PC-9 (cell line): ENCODE data around the gene TMEM187. TPM values are rescaled to one million over a fixed set of nuclear protein-coding genes. Genes with fewer than 3 reads are reported as not detected.

Experiments
- BruUV-seq: library from RNA; stranded (reverse); fragments of 400-500 nt; replicated peaks from 2 replicates; lab custom pipeline; 2021; lab: Mats Ljungman, UMichigan
- CTCF ChIA-PET: fragments of 300-600 bp; sonication (Branson Sonifier 250); formaldehyde crosslinking; loops from one replicate; lab custom pipeline; 2022; ENCODE audit warnings: antibody characterized with exemption; lab: Charles Lee
- POLR2A ChIA-PET: fragments of 300-600 bp; sonication (Branson Sonifier 250); formaldehyde crosslinking; loops from one replicate; lab custom pipeline; 2022; ENCODE audit warnings: antibody characterized with exemption; ENCODE audit not compliant: unreplicated experiment; lab: Charles Lee
- DNase-seq, 2 experiments: peaks; one replicate each; pipeline versions ENCODE4 v3.0.0 to v3.0.0-alpha.2; 2015 to 2022; ENCODE audit warnings: mixed read lengths in 1 of 2
- H2AFZ ChIP-seq: fragments of 200-600 bp; sonication (generic); 2 replicates; pipeline ENCODE4 v1.8.1; 2017; ENCODE audit warnings: antibody characterized with exemption
- H3F3A ChIP-seq: fragments of 200-600 bp; sonication (generic); 2 replicates; pipeline ENCODE4 v1.8.1; 2017; ENCODE audit warnings: antibody characterized with exemption, mild to moderate bottlenecking, low read depth; ENCODE audit not compliant: insufficient read depth
- H3K27ac ChIP-seq: fragments of 200-600 bp; sonication (generic); 2 replicates; pipeline ENCODE4 v1.6.1; 2016; ENCODE audit warnings: mixed run types
- H3K27me3 ChIP-seq: fragments of 200-600 bp; sonication (generic); 2 replicates; pipeline ENCODE4 v1.6.1; 2016; ENCODE audit warnings: low read depth, mixed run types; ENCODE audit not compliant: insufficient read depth
- H3K36me3 ChIP-seq: fragments of 200-600 bp; sonication (generic); 2 replicates; pipeline ENCODE4 v1.6.1; 2016; ENCODE audit warnings: low read depth, mixed run types
- H3K4me1 ChIP-seq: fragments of 200-600 bp; sonication (generic); replicated peaks from 2 replicates; pipeline ENCODE4 v1.6.1; 2016; ENCODE audit warnings: mixed run types; ENCODE audit not compliant: insufficient read depth
- H3K4me2 ChIP-seq: fragments of 200-600 bp; sonication (generic); 2 replicates; pipeline ENCODE4 v1.6.1; 2017; ENCODE audit warnings: mixed run types
- H3K4me3 ChIP-seq: fragments of 200-600 bp; sonication (generic); 2 replicates; pipeline ENCODE4 v1.6.1; 2016; ENCODE audit warnings: mixed run types
- H3K79me2 ChIP-seq: fragments of 200-600 bp; sonication (generic); 2 replicates; pipeline ENCODE4 v1.6.1; 2017; ENCODE audit warnings: low read depth, mixed run types
- H3K9me2 ChIP-seq: fragments of 200-600 bp; sonication (generic); 2 replicates; pipeline ENCODE4 v1.8.1; 2017; ENCODE audit warnings: mild to moderate bottlenecking; ENCODE audit not compliant: insufficient read depth
- H3K9me3 ChIP-seq: fragments of 200-600 bp; sonication (generic); 2 replicates; pipeline ENCODE4 v1.8.1; 2016; ENCODE audit warnings: low read depth; ENCODE audit not compliant: insufficient read depth
- H4K20me1 ChIP-seq: fragments of 200-600 bp; sonication (generic); 2 replicates; pipeline ENCODE4 v1.8.1; 2017; ENCODE audit not compliant: insufficient read depth
- CTCF ChIP-seq: fragments of 200-600 bp; sonication (generic); conservative IDR thresholded peaks from 2 replicates; pipeline ENCODE4 v1.6.1; 2017; ENCODE audit warnings: mixed run types, antibody characterized with exemption, mild to moderate bottlenecking, moderate library complexity
- EZH2 ChIP-seq: fragments of 200-600 bp; sonication (generic); IDR thresholded peaks from 2 replicates; pipeline ENCODE4 v1.8.0; 2017; ENCODE audit warnings: antibody characterized with exemption, low read depth
- intact Hi-C: fragments of 100-400 bp; cut with micrococcal nuclease; formaldehyde crosslinking; loops from one replicate; pipeline ENCODE4 v1.10.0; 2022; ENCODE audit not compliant: unreplicated experiment
- microRNA-seq: library from miRNA; unstranded; fragments of <30 nt; microRNA quantifications from one replicate; pipeline ENCODE4 v1.2.0, GENCODE V29; 2021; ENCODE audit warnings: borderline number of aligned reads, borderline replicate concordance
- total RNA-seq: library from RNA; stranded (reverse); gene quantifications from 2 replicates; pipeline ENCODE4 v1.2.3, GENCODE V29; 2021

The TMEM187 gene
- total RNA-seq, 1 experiment from 2014 or later: 20.1 TPM

GRCh38 chrX:154032653-154033052, 60.1 kb downstream of the TMEM187 start:
- H3K27ac ChIP-seq: no peak overlapping the region
- POLR2A ChIA-PET: no interaction called here
- CTCF ChIA-PET: no interaction called here

More at GRCh38 chrX:154032653-154033052, 60.1 kb downstream of the TMEM187 start:
- no peak for DNase-seq
- no peak overlapping the region for H2AFZ ChIP-seq
- no peaks in the 10 kb centered on the region for H3K79me2 ChIP-seq
- H3K4me3 ChIP-seq: no peak overlapping the region
- BruUV-seq: no TSS peak
- peaks cover 5% of the 10 kb centered on the region; the same call in 1 of the 2 replicates for H4K20me1 ChIP-seq
- no peaks in the 10 kb centered on the region for H3K9me2 ChIP-seq
- H3K4me1 ChIP-seq: no peaks in the 10 kb centered on the region
- no peak for TF ChIP-seq CTCF
- no peak for TF ChIP-seq EZH2
- no peaks in the 10 kb centered on the region for H3F3A ChIP-seq
- H3K4me2 ChIP-seq: no peak overlapping the region
- H3K9me3 ChIP-seq: no peaks in the 10 kb centered on the region
- H3K36me3 ChIP-seq: no peaks in the 10 kb centered on the region
- intact Hi-C loops: no loop called here
- H3K27me3 ChIP-seq: no peaks in the 10 kb centered on the region

Small RNA genes within 50 kb of the gene (microRNA-seq; reads per million reads assigned to microRNA genes)
- gene MIR3202-1: not detected
- gene MIR3202-2: not detected
- not detected for gene MIR718

Other genes starting within 250 kb of the TMEM187 start
- gene BCAP31, start 248.4 kb upstream of the TMEM187 start, total RNA-seq: 522 and 541 TPM in 2 replicates
- 40.0 and 44.9 TPM in 2 replicates for gene ABCD1, start 247.9 kb upstream of the TMEM187 start, total RNA-seq
- gene PLXNB3, start 208.5 kb upstream of the TMEM187 start, total RNA-seq: 39.4 and 41.4 TPM in 2 replicates
- 0.40 and 0.46 TPM in 2 replicates for gene SRPK3, start 191.7 kb upstream of the TMEM187 start, total RNA-seq
- gene IDH3G, start 178.4 kb upstream of the TMEM187 start, total RNA-seq: 47.7 and 63.4 TPM in 2 replicates
- gene SSR4, start 178.1 kb upstream of the TMEM187 start, total RNA-seq: 223 and 310 TPM in 2 replicates
- 0.17 and 0.25 TPM in 2 replicates for gene PDZD4, start 142.2 kb upstream of the TMEM187 start, total RNA-seq
- gene L1CAM, start 86.6 kb upstream of the TMEM187 start, total RNA-seq: 68.8 and 79.0 TPM in 2 replicates
- gene AVPR2, start 68.1 kb upstream of the TMEM187 start, total RNA-seq: 3.2 and 3.8 TPM in 2 replicates
- gene ARHGAP4, start 46.5 kb upstream of the TMEM187 start, total RNA-seq: 47.0 and 86.0 TPM in 2 replicates
- gene NAA10, start 37.7 kb upstream of the TMEM187 start, total RNA-seq: 181 and 189 TPM in 2 replicates
- 6.8 and 6.9 TPM in 2 replicates for gene RENBP, start 28.1 kb upstream of the TMEM187 start, total RNA-seq
- gene HCFC1, start 936 bp upstream of the TMEM187 start, total RNA-seq: 67.1 and 79.9 TPM in 2 replicates
- 317 and 364 TPM in 2 replicates for gene IRAK1, start 47.1 kb downstream of the TMEM187 start, total RNA-seq
- 85.6 and 90.1 TPM in 2 replicates for gene MECP2, start 125.0 kb downstream of the TMEM187 start, total RNA-seq
- gene OPN1LW, start 171.5 kb downstream of the TMEM187 start, total RNA-seq: not detected in 2 replicates
- gene OPN1MW, start 209.8 kb downstream of the TMEM187 start, total RNA-seq: not detected in 2 replicates
- gene OPN1MW2, start 247.0 kb downstream of the TMEM187 start, total RNA-seq: not detected in 2 replicates